22Rv1 (cell line): Measurements from ENCODE around the gene ZNHIT3.

Source experiments
- ZFX ChIP-seq: fragments of 450-650 bp; IDR thresholded peaks from 2 replicates; pipeline ENCODE4 v1.6.1; 2017; ENCODE audit warnings: antibody characterized with exemption, borderline replicate concordance
- TF ChIP-seq, protein P1 (sequence below): fragments of 450-650 bp; IDR thresholded peaks from 2 replicates; pipeline ENCODE4 v1.5.1; 2017; ENCODE audit warnings: mild to moderate bottlenecking

DNA sequence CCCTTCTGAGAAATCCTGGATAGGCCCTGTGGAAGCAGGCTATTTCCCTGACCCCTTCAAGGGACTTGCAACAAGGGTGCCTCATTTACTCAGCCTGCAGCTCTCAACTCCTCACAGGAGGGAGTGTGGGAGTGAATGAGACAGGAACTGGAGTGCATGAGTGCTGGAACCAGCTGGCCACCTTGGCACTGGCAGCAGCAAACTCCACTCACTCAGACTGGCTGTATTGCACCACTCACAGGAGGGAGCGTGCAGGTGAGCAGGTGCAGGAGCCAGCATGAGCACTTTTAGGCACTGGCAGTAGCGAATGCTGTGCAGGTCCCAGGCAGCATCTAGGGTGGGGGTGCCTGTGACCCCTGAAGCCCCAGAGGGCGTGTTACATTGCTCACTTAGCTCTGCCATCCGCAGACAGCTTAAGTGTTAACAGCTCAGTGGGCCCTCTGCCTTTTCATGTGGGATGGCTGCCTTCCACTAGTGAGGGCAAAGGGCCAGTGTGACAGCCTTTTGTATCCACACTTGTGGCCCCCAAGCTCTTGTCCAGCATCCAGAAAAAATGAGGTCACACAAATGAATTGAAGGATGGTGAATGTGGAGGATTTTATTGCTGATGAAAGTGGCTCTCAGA lies 11.0 kb upstream of the ZNHIT3 start:
- TF ChIP-seq, protein P1, sequence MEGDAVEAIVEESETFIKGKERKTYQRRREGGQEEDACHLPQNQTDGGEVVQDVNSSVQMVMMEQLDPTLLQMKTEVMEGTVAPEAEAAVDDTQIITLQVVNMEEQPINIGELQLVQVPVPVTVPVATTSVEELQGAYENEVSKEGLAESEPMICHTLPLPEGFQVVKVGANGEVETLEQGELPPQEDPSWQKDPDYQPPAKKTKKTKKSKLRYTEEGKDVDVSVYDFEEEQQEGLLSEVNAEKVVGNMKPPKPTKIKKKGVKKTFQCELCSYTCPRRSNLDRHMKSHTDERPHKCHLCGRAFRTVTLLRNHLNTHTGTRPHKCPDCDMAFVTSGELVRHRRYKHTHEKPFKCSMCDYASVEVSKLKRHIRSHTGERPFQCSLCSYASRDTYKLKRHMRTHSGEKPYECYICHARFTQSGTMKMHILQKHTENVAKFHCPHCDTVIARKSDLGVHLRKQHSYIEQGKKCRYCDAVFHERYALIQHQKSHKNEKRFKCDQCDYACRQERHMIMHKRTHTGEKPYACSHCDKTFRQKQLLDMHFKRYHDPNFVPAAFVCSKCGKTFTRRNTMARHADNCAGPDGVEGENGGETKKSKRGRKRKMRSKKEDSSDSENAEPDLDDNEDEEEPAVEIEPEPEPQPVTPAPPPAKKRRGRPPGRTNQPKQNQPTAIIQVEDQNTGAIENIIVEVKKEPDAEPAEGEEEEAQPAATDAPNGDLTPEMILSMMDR = no peak
- no peak for TF ChIP-seq ZFX
